ENCODE data around the gene TRIM38.
A peak's percentile ranks its signal among the peaks of the same experiment; 100 is the strongest.
"Not testable (repeated sequence)": the region's sequence is repeated elsewhere in the genome, so short reads cannot be mapped to it uniquely, and the experiment has no call there.

The TRIM38 gene

GRCh38 chr6:25971187-25971821 is 8.7 kb downstream of the TRIM38 start:
- DNase-seq (ENCODE audit: low read depth): peak; percentile 90

DNA sequence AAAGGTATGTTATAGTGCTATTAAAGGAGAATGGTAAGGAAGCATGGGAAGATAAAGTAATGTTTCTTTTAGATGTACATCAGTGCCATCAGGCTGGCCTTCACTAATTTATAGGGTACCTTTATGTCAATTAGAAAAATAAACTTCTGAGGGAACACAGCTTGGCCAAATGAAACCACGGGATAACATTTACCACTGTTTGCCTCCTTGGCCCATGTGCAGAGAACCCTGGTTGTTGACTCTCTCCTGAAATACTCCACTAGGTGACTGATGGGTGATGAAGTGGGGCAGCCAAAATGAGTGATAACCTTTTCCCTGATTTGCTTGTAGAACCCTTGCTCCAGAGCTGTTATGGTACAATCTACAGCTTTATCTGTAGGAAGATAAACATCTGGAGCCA is 9.5 kb downstream of the TRIM38 start:
- DNase-seq (ENCODE audit: low read depth): no peak

- no peak for DNase-seq (ENCODE audit: low read depth)
Measured at GRCh38 chr6:25972902-25973301, 10.3 kb downstream of the TRIM38 start.

DNA sequence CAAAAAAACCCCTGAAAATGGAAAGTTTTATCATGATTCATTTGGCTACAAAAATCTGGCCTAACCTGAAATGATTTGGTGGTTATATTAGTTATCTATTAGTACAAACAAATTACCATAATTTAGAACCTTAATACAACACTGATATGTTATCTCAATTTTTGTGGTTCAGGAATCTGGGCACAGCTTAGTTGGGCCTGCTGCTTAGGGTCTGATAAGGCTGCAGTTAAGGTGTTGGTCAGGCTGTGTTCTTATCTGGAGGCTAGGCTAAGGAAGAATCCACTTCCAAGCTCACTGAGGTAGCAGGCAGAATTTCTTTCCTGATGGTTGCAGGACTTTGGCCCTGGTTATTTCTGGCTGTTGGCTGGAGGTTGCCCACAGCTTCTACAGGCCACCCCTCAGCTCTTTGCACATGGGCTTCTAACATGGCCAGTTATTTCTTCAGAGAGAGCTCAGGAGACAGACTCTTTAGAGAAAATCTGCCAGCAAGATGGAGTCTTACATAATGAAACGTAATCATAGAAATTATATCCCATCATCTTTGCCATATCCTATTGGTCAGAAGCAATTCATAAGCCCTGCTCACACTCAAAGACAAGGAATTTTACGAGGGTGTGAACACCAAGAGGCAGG is 11.4 kb downstream of the TRIM38 start:
- DNase-seq (ENCODE audit: low read depth): no peak

DNA sequence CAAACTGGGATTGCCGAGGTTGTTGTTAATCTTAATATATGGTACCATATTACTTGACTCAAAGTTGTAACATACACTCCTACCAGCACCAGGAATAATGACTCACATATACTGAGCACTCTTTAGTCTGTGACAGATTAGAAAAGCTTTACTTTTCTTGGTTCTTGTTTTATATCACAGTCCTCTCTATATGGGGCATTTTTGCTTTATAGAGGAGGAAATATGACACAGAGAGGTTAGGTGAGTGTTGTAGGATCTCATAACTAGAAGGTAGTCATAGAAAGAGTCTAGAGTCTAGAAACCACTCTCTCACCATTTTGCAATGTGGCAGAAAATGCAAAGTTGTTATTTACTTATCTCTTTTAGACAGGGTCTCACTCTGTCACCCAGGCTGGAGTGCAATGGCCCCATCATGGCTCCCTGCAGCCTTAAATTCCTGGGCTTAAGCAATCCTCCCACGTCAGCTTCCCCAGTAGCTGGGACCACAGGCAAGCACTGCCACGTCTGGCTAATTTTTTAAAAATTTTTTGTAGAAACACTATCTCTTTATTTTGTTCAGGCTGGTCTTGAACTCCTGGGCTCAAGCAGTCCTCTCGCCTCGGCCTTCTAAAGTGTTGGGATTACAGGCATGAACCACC is 13.4 kb downstream of the TRIM38 start:
- no peak for DNase-seq (ENCODE audit: low read depth)

GRCh38 chr6:25980935-25981334 is 18.3 kb downstream of the TRIM38 start:
- DNase-seq (ENCODE audit: low read depth): no peak

- no peak for DNase-seq (ENCODE audit: low read depth)
Measured at GRCh38 chr6:25981568-25982263, 19.1 kb downstream of the TRIM38 start.

DNA sequence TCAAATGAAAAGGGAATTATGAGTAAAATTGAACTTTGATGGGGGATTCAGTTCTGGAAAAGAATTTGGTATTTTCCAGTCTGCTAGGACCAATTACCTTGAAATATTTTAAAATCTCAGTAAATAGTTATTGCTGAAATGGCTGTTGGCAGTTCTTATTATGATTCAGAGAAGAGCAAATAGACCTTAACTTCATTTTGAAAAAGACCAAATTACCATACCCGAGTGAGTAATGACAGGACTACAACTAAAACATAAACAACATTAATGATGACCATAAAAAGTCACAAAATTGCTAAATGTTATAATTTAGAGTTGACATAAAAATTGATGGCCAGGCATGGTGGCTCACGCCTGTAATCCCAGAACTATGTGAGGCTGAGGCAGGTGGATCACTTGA is 21.7 kb downstream of the TRIM38 start:
- no peak for DNase-seq (ENCODE audit: low read depth)

DNA sequence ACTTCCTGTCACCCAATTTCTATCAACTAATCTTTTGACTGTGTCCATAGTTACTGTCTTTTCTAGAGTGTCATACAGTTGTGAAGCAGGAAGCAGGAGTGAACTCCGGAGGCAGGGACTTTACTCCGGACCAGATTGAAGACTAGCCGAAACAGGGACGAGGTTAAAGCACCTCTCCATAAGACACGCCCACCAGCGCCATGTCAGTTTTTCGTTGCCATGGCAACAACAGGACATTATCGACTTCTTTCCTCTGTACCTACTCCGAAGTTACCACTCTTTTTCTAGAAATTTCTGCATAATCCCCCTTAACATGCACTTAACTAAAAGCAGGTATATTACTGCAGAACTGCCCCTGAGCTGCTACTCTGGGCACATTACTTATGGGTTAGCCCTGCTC is 25.2 kb downstream of the TRIM38 start:
- DNase-seq (ENCODE audit: low read depth): no peak

DNA sequence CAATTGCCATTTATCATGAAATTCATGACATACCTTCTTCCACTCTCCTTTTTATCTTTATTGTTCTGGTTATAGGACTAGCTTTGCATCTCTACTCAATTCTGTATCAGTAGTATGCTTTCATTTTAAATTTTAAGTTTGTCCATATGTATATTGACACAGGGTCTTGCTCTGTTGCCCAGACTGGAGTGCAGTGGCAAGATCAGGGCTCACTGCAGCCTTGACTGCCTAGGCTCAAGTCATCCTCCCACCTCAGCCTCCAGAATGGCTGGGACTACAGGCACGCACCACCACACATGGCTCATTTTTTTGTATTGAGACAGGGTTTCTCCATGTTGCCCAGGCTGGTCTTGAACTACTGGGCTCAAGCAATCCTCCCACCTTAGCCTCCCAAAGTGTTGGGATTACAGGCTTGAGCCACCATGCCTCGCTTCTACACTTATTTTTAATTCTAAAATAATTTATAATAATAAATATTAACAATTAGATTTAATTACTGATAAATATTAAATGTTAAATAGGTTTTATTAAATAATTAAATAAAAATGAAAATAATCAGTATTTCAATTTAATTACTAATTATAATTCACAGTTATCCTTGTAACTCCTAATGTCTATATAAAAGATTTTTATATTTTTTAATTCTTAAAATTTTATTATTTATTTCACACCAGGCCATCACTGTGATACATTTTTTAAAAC is 27.7 kb downstream of the TRIM38 start:
- DNase-seq (ENCODE audit: low read depth): no peak

GRCh38 chr6:25991785-25992412 is 29.3 kb downstream of the TRIM38 start:
- peak; percentile 8 for DNase-seq (ENCODE audit: low read depth)

- peak; percentile 48 for DNase-seq (ENCODE audit: low read depth)
Measured at GRCh38 chr6:25992413-25993340, 30.1 kb downstream of the TRIM38 start.

DNA sequence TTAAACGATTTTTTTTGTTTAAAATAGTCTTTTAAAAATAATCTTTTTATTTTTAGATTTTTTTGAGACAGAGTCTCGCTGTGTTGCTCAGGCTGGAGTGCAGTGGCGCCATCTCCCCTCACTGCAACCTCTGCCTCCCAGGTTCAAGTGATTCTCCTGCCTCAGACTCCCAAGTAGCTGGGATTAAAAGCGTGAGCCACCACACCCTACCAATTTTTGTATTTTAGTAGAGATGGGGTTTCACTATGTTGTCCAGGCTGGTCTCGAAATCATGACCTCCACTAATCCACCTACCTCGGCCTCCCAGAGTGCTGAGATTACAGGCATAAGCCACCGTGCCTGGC is 30.7 kb downstream of the TRIM38 start:
- DNase-seq (ENCODE audit: low read depth): not testable (repeated sequence)

DNA sequence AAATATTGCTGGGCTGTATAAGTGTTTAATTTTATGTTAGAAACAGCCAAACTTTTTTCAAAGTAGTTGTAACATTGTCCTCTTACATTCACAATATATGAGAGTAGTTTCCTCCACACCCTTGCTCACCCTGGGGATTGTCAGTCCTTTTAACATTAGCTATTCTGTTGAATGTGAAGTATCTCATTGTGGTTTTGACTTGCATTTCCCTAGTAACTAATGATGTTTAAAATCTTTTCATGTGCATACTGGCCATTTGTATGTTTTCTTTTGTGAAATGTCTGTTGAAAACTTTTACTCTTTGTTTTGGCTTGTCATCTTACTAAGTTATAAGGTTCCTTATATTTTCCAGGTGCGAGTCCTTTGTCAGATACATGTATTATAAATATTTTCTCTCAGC is 32.9 kb downstream of the TRIM38 start:
- no peak for DNase-seq (ENCODE audit: low read depth)

DNA sequence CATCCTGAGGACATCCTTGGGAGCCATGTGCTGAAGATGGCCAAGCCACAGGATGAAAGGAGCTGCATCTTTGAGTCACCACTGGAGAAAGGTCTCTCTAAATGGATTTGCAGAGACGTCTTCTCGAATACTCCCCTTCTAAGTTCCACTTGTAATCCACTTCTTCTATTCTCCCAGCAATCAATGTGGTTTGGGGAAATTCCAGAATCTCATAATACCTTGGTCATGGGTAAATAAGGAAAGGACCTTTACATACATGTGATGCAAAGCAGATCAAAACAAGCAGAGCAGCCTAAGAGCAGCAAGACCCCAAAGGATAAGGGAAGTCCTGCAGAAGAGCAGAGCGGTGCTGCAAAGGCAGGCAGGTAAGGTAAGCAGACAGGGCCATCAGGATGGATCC is 35.3 kb downstream of the TRIM38 start:
- no peak for DNase-seq (ENCODE audit: low read depth)

DNA sequence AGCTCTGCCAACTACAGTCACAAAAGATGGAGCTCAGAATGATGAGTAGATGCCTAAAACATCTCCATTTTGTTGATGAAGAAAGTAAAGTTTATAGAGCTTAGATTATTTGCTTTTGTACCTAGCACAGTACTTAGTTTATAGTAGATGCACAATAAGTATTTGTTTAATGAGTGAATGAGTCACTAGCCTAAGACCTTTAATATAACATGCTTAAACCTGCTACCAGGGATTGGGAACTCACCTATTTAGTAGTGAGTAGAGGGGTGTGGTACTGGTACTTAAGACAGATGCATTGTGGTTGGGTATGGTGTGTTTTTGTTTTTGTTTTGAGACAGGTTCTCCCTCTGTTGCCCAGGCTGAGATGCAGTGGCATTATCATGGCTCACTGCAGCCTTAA is 35.8 kb downstream of the TRIM38 start:
- no peak for DNase-seq (ENCODE audit: low read depth)

DNA sequence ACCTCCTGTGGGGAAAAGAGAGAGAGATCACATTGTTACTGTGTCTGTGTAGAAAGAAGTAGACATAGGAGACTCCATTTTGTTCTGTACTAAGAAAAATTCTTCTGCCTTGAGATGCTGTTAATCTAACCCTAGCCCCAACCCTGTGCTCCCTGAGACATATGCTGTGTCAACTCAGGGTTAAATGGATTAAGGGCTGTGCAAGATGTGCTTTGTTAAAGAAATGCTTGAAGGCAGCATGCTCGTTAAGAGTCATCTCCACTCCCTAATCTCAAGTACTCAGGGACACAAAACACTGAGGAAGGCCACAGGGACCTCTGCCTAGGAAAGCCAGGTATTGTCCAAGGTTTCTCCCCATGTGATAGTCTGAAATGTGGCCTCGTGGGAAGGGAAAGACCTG is 36.6 kb downstream of the TRIM38 start:
- DNase-seq (ENCODE audit: low read depth): not testable (repeated sequence)

DNA sequence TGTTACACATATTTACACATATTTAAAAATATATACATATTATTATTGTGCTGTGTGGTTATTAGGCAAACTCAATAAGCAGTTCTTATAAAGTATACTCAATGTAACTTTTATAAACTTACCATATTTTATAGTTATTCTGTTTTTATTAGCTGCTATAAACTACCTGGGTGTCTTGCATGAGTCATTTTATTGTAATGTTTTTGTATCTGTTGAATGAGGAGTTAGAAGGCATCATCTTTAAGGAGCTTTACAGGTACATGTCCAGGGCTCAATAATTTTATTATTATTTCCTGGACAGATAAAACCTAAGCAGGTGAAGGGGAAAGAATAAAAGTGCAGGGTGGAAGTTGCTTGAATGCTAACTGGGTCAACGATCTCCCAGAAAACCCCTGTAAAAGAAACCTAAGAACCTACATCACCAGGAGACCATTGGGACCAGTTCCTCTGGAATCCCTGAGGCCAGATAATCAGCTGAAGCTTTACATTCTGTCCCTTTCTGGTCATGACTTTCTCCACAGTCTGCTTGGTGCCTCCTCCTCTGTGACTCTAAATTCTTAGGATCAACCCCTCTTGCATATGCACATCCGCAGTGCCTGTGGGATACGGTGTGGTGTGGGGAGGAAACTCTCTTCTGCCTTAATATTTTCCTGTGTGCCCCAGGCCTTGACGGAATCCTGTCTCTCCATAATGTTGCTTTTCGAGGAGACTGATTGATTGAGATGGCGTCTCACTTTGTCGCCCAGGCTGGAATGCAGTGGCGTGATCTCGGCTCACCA is 38.0 kb downstream of the TRIM38 start:
- no peak for DNase-seq (ENCODE audit: low read depth)

- peak; percentile 22 for DNase-seq (ENCODE audit: low read depth)
Measured at GRCh38 chr6:26003102-26003694, 40.6 kb downstream of the TRIM38 start.
